OCI-M2 (cell line): ENCODE measurements around the gene CTNNA2.
"Not testable (repeated sequence)": the region's sequence is repeated elsewhere in the genome, so short reads cannot be mapped to it uniquely, and the experiment has no call there.

Experiments used
- DNase-seq: peaks from one replicate; lab custom pipeline; 2025; ENCODE audit not compliant: unreplicated experiment; lab: John Stamatoyannopoulos, UW

CTNNA2 gene

GRCh38 chr2:80070587-80070986 lies 557.7 kb downstream of the CTNNA2 start:
- no peak for DNase-seq

GRCh38 chr2:80071941-80072340 lies 559.1 kb downstream of the CTNNA2 start:
- DNase-seq, result no peak

- DNase-seq, result peak; percentile 5
Observed at GRCh38 chr2:80073134-80073561, 560.3 kb downstream of the CTNNA2 start.

- DNase-seq, result no peak
Observed at GRCh38 chr2:80074321-80075070, 561.6 kb downstream of the CTNNA2 start.

GRCh38 chr2:80075719-80076118 lies 562.9 kb downstream of the CTNNA2 start:
- no peak for DNase-seq

- DNase-seq, result no peak
Observed at GRCh38 chr2:80078290-80079036, 565.6 kb downstream of the CTNNA2 start.

- DNase-seq, result no peak
Observed at GRCh38 chr2:80080957-80081356, 568.1 kb downstream of the CTNNA2 start.

GRCh38 chr2:80086831-80087230 lies 574.0 kb downstream of the CTNNA2 start:
- DNase-seq, result no peak

- DNase-seq, result no peak
Observed at GRCh38 chr2:80091237-80091636, 578.4 kb downstream of the CTNNA2 start.

- no peak for DNase-seq
Observed at GRCh38 chr2:80092474-80092873, 579.6 kb downstream of the CTNNA2 start.

GRCh38 chr2:80098503-80098902 lies 585.7 kb downstream of the CTNNA2 start:
- not testable (repeated sequence) for DNase-seq

- DNase-seq, result no peak
Observed at GRCh38 chr2:80102026-80102425, 589.2 kb downstream of the CTNNA2 start.

GRCh38 chr2:80105015-80105640 lies 592.3 kb downstream of the CTNNA2 start:
- DNase-seq, result no peak

GRCh38 chr2:80111185-80111584 lies 598.3 kb downstream of the CTNNA2 start:
- no peak for DNase-seq

- no peak for DNase-seq
Observed at GRCh38 chr2:80112790-80113189, 599.9 kb downstream of the CTNNA2 start.

GRCh38 chr2:80113399-80113798 lies 600.5 kb downstream of the CTNNA2 start:
- DNase-seq, result no peak

GRCh38 chr2:80114812-80115211 lies 602.0 kb downstream of the CTNNA2 start:
- DNase-seq, result no peak

- no peak for DNase-seq
Observed at GRCh38 chr2:80117401-80117800, 604.5 kb downstream of the CTNNA2 start.

GRCh38 chr2:80120866-80121265 lies 608.0 kb downstream of the CTNNA2 start:
- no peak for DNase-seq

- DNase-seq, result no peak
Observed at GRCh38 chr2:80122675-80123074, 609.8 kb downstream of the CTNNA2 start.

GRCh38 chr2:80126596-80127189 lies 613.8 kb downstream of the CTNNA2 start:
- DNase-seq, result no peak

GRCh38 chr2:80128080-80128479 lies 615.2 kb downstream of the CTNNA2 start:
- no peak for DNase-seq
